ENCODE data around the gene DAGLA. TPM values are rescaled to one million over a fixed set of nuclear protein-coding genes. Genes with fewer than 3 reads are reported as not detected.

Gene DAGLA
- total and polyA plus RNA-seq, 2 of the 13 experiments (the other 11 are each of a cell fraction or from before 2014, with no cell fraction given) = 2.6 to 3.9 TPM

DNA sequence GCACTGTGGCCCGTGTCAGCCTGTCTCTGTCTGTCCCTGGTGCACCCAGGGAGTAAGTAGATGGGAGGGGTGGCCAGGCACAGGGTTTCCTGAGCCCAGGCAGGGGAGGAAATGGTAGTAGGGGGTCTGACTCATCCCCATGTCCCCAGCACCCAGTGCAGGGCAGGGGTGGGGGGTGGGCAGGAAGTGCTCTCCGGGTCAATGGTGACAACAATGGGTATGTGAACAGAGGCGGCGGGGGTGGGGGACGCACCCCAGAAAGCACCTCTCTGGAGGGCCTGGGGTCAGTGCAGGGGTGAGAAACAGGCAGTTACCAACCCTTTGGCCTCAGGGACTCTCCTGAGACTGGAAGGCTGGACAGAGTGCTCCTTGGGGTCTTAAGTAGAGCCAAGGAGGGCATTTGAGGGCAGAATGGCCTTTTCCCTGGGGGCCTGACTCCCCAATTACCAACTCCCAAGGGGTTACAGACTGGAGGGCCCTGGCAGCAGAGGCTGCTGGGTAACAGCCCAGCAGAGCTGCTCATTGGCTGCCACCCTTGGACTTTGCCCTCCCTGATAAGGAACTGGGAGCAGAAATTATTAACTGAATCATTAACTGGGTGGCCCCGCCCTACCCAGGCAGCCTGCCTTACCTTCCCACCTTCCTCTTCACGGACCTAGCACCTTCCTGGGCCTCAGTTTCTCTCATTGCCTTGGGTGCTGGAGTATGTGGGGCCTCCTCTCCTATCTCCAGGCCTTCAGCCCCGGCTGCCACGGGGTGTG lies 76.4 kb downstream of the DAGLA start (continued):
- TF ChIP-seq, protein P1, sequence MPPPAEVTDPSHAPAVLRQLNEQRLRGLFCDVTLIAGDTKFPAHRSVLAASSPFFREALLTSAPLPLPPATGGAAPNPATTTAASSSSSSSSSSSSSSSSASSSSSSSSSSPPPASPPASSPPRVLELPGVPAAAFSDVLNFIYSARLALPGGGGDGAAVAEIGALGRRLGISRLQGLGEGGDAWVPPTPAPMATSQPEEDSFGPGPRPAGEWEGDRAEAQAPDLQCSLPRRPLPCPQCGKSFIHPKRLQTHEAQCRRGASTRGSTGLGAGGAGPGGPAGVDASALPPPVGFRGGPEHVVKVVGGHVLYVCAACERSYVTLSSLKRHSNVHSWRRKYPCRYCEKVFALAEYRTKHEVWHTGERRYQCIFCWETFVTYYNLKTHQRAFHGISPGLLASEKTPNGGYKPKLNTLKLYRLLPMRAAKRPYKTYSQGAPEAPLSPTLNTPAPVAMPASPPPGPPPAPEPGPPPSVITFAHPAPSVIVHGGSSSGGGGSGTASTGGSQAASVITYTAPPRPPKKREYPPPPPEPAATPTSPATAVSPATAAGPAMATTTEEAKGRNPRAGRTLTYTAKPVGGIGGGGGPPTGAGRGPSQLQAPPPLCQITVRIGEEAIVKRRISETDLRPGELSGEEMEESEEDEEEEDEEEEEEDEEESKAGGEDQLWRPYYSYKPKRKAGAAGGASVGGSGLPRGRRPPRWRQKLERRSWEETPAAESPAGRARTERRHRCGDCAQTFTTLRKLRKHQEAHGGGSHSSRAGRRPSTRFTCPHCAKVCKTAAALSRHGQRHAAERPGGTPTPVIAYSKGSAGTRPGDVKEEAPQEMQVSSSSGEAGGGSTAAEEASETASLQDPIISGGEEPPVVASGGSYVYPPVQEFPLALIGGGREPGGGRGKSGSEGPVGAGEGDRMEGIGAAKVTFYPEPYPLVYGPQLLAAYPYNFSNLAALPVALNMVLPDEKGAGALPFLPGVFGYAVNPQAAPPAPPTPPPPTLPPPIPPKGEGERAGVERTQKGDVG (CRISPR knock-in tag; IDR thresholded peaks at IDR 0.05; ENCODE audit: borderline replicate concordance) = no peak
- TF ChIP-seq IKZF4 (CRISPR knock-in tag; IDR thresholded peaks at IDR 0.05; ENCODE audit: borderline replicate concordance, low read depth, not compliant biosample characterization) (no peak), ZNF839 (CRISPR knock-in tag; IDR thresholded peaks at IDR 0.05; ENCODE audit: borderline replicate concordance) (no peak), MEF2D (CRISPR knock-in tag; IDR thresholded peaks at IDR 0.05) (peak; percentile 59), SUZ12 (IDR thresholded peaks at IDR 0.05; ENCODE audit: low read depth, low read length) (peak; percentile 31; the same call in 1 of the 2 replicates), TSC22D2 (CRISPR knock-in tag; IDR thresholded peaks at IDR 0.05; ENCODE audit: borderline replicate concordance) (no peak), ZNF296 (CRISPR knock-in tag; conservative IDR thresholded peaks at IDR 0.05) (no peak), MTA1 (CRISPR knock-in tag; IDR thresholded peaks at IDR 0.05; ENCODE audit: borderline replicate concordance) (peak; percentile 56), BORCS8-MEF2B (CRISPR knock-in tag; IDR thresholded peaks at IDR 0.05) (peak; percentile 55; the same call in 1 of the 2 replicates), PHF21A (CRISPR knock-in tag; IDR thresholded peaks at IDR 0.05) (peak; percentile 95)
- TF ChIP-seq, protein P2, sequence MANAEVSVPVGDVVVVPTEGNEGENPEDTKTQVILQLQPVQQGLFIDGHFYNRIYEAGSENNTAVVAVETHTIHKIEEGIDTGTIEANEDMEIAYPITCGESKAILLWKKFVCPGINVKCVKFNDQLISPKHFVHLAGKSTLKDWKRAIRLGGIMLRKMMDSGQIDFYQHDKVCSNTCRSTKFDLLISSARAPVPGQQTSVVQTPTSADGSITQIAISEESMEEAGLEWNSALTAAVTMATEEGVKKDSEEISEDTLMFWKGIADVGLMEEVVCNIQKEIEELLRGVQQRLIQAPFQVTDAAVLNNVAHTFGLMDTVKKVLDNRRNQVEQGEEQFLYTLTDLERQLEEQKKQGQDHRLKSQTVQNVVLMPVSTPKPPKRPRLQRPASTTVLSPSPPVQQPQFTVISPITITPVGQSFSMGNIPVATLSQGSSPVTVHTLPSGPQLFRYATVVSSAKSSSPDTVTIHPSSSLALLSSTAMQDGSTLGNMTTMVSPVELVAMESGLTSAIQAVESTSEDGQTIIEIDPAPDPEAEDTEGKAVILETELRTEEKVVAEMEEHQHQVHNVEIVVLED (CRISPR knock-in tag; IDR thresholded peaks at IDR 0.05; ENCODE audit: borderline replicate concordance) = no peak
- TF ChIP-seq, protein P3, sequence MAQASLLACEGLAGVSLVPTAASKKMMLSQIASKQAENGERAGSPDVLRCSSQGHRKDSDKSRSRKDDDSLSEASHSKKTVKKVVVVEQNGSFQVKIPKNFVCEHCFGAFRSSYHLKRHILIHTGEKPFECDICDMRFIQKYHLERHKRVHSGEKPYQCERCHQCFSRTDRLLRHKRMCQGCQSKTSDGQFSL (CRISPR knock-in tag; IDR thresholded peaks at IDR 0.05) = peak; percentile 59; the same call in 1 of the 2 replicates
- TF ChIP-seq, protein P4, sequence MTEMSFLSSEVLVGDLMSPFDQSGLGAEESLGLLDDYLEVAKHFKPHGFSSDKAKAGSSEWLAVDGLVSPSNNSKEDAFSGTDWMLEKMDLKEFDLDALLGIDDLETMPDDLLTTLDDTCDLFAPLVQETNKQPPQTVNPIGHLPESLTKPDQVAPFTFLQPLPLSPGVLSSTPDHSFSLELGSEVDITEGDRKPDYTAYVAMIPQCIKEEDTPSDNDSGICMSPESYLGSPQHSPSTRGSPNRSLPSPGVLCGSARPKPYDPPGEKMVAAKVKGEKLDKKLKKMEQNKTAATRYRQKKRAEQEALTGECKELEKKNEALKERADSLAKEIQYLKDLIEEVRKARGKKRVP (CRISPR knock-in tag; IDR thresholded peaks at IDR 0.05) = peak in 1 of 2 experiments; percentile 76; a peak in 2 of 4 replicates
- TF ChIP-seq, protein P5, sequence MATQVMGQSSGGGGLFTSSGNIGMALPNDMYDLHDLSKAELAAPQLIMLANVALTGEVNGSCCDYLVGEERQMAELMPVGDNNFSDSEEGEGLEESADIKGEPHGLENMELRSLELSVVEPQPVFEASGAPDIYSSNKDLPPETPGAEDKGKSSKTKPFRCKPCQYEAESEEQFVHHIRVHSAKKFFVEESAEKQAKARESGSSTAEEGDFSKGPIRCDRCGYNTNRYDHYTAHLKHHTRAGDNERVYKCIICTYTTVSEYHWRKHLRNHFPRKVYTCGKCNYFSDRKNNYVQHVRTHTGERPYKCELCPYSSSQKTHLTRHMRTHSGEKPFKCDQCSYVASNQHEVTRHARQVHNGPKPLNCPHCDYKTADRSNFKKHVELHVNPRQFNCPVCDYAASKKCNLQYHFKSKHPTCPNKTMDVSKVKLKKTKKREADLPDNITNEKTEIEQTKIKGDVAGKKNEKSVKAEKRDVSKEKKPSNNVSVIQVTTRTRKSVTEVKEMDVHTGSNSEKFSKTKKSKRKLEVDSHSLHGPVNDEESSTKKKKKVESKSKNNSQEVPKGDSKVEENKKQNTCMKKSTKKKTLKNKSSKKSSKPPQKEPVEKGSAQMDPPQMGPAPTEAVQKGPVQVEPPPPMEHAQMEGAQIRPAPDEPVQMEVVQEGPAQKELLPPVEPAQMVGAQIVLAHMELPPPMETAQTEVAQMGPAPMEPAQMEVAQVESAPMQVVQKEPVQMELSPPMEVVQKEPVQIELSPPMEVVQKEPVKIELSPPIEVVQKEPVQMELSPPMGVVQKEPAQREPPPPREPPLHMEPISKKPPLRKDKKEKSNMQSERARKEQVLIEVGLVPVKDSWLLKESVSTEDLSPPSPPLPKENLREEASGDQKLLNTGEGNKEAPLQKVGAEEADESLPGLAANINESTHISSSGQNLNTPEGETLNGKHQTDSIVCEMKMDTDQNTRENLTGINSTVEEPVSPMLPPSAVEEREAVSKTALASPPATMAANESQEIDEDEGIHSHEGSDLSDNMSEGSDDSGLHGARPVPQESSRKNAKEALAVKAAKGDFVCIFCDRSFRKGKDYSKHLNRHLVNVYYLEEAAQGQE (IDR thresholded peaks at IDR 0.05; ENCODE audit: borderline replicate concordance in 1 of 2, low read depth in 1 of 2, low read length in 2 of 2) = no peak
- TF ChIP-seq, protein P6, sequence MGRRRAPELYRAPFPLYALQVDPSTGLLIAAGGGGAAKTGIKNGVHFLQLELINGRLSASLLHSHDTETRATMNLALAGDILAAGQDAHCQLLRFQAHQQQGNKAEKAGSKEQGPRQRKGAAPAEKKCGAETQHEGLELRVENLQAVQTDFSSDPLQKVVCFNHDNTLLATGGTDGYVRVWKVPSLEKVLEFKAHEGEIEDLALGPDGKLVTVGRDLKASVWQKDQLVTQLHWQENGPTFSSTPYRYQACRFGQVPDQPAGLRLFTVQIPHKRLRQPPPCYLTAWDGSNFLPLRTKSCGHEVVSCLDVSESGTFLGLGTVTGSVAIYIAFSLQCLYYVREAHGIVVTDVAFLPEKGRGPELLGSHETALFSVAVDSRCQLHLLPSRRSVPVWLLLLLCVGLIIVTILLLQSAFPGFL (CRISPR knock-in tag; IDR thresholded peaks at IDR 0.05) = no peak
